Measurements from ENCODE around the gene EN1.

GRCh38 chr2:118860506-118860905 lies 13.1 kb upstream of the EN1 start:
- TF ChIP-seq, protein P1, sequence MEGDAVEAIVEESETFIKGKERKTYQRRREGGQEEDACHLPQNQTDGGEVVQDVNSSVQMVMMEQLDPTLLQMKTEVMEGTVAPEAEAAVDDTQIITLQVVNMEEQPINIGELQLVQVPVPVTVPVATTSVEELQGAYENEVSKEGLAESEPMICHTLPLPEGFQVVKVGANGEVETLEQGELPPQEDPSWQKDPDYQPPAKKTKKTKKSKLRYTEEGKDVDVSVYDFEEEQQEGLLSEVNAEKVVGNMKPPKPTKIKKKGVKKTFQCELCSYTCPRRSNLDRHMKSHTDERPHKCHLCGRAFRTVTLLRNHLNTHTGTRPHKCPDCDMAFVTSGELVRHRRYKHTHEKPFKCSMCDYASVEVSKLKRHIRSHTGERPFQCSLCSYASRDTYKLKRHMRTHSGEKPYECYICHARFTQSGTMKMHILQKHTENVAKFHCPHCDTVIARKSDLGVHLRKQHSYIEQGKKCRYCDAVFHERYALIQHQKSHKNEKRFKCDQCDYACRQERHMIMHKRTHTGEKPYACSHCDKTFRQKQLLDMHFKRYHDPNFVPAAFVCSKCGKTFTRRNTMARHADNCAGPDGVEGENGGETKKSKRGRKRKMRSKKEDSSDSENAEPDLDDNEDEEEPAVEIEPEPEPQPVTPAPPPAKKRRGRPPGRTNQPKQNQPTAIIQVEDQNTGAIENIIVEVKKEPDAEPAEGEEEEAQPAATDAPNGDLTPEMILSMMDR (IDR thresholded peaks at IDR 0.05): no peak
- no peak for TF ChIP-seq EZH2 (IDR thresholded peaks at IDR 0.05)

Measured in neural progenitor cell (in vitro differentiated cells).